NCI-H82 treated with DMSO at 0.1 percent for 48 hours (cell line): ENCODE data around the gene TOR1B.

Experiments used
- DNase-seq: peaks from one replicate; lab custom pipeline; 2025; ENCODE audit not compliant: unreplicated experiment; lab: John Stamatoyannopoulos, UW

The TOR1B gene

DNA sequence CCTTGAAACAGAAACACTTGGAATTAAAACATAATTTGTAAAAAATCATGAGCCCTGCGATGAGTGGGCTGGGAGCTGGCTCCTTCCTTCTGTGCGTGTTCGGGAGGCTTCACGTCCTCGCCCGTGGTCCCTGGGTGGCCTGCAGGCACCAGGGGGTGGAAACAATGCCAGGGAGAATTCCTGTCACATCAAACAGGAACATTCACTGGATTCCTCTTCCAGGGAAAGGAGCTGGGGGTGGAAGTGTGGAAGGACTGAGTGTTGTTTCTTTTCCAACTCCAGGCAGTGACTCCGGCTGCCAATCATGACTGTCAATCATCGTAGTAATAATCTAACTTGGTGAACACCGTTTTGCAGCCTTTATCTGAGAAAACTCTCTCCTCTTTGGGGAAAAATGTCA, 10.7 kb downstream of the TOR1B start:
- no peak for DNase-seq

DNA sequence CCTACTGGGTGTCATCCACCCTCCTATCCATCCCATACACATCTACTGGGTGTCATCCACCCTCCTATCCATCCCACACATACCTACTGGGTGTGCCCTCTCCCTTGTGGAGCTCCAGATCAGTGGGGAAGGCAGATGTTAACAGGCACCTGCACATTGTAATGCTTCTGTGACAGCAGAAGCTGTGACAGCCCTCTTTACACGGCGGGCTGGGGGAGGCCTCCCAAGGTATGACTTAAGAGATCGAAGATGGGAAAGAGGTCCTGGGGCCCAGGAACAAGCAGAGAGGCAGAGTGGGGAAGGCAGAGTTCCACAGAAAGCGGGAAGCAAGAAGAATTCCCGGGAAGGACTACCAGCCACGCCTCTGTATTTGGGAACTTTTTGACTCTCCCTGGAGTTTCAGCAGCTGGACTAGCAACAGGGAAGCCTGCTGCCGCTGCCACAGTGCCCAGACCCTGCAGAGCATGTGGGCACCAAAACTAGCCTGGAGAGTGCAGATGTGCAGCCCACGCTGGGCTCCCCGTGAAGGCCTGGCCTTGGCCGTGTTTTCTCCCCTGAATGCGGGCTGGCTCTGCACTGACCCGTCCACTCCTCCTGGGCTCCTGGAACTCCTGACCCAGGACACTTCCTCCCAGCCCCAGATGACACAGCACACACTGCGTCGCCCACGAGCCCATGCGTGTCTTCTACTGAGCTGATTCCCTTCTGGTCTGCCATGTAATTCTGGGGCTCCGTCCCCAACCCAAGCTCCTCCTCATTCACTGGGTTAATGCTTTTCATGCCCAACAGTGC, 11.6 kb downstream of the TOR1B start:
- DNase-seq, result no peak

DNA sequence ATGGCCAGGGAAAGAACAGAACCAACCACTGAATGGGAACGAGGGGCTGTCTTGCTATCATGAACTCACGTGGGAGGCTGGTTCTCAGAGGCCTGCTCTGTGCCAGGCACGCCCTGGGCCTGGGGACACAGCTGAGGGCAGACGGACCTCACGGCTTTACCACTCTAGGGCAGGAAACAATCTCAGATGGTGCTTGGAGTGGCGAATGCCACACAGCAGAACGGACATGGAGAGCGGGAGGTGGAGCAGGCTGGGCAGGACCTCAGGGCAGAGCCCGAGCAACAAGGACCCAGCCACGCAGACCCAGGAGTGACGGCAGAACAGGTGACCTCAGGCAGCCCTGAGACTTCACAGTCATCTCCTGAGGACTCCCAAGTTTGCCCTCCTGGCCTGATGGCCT, 12.3 kb downstream of the TOR1B start:
- DNase-seq, result no peak

DNA sequence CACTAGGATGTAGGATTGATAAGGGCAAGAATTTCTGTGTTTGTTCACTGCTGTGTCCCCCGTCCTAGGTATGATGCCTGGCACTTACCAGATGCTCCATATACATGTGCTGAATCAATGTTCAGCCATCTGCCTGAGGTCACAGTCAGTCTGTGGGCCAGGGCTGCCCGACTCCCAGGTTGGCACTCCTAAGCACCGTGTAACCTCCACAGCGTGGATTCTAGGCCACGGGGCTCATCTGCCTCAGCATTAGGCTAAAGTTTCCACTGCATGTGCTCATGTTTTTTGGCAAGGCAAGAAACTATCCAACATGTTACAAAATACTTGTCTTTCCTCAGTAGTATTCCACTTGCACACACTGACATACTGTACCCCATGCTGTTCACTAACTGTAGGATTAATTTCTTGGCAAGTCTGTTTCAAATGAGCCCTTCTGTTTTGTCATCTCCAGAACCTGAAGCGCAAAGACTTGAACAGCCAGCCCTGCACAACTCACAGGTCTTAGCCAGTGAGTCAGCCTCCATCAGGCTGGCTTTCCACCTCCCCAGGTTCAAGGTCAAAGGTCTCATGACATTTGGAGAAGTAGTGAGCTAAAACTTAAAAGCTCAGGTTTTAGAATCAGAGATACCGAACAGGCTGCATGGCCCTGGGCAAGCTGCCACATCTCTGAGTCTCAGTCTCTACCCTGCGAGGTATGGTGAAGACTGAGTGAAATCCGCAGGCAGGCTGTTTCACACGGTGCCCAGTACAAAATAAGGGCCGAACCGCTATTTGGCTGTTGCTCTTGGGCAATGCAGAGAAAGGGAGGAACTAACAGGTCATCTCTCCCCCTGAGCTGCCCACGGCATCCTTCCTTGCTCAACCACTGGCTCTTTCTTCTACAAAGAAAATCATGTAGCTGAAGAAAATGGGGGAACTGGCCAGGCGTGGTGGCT, 13.8 kb downstream of the TOR1B start:
- no peak for DNase-seq

DNA sequence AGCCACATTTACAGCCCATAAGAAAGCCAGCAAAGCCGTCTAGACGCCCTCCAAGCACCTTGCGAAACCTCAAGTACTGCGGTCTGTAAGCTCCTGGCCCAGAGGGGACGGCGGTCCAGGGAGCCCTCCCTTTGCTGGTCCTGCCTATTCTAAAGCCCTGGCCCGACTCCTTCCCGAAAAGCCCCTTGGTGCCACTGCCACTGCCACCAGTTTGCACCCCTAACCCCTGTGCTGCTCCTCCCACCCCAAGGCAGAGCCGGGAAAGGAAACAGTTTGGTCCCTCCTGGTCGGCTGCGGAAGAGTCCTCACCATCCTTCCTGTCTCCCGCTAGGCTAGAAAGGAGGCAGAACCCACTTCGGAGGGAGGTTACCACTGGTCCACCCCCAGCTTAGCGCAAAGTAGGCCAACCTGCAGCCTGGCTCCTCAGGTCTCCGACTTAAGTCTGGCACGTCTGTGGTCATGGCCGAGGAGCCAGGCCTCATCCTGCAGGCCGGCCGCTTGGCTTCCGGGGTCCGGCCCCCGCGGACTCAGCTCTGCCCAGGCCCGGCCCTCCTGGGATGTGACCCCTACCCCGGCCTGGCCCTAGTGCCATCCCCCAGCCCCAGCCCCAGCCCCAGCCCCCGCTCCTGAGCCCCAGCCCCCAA, 20.0 kb downstream of the TOR1B start:
- DNase-seq, result no peak

DNA sequence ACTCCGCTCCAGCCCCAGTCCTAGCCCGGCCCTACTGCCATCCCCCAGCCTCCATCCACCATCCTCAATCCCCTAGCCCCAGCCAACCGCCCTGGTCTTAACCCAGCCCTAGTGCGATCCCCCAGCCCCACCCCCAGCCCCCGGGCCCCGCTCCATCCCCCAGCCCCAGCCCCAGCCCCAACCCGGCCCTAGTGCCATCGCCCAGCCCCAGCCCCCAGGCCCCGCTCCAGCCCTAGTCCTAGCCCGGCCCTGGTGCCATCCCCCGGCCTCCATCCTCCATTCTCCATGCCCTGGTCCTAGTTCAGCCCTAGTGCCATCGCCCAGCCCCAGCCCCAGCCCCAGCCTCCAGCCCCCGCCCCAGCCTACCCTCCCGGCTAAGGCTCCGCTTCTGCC, 20.6 kb downstream of the TOR1B start:
- no peak for DNase-seq

DNA sequence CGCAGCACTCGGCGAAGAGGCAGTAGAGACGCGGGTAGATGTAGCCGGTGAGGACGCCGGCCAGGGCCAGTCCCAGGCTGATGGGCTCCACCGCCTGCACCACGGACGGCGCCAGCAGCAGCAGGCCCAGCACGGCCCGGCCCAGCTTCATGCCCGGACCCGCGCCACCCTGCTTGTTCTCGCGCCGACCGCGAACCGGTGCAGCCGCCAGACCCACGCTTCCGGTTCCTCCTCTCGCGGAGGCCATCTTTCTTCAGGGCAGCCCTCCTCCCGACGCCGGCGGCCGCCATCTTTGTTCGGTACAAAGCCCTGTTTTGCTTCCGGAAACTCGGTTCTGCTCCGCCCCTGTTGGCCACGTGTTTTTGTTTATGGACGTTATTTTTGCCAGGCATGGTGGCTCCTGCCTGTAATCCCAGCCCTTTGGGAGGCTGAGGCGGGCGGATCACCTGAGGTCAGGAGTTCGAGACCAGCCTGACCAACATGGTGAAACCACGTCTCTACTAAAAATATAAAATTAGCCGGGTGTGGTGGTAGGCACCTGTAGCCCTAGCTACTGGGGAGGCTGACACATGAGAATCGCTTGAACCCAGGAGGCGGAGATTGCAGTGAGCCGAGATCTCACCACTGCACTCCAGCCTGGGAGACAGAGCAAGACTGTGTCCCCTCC, 21.1 kb downstream of the TOR1B start, which contains the start of gene TOR1A:
TOR1A (minus strand) TSS at position 202 of the 667 bp plus-strand sequence; CDS start at position 151, 51 bp downstream.
- peak; percentile 92 for DNase-seq

DNA sequence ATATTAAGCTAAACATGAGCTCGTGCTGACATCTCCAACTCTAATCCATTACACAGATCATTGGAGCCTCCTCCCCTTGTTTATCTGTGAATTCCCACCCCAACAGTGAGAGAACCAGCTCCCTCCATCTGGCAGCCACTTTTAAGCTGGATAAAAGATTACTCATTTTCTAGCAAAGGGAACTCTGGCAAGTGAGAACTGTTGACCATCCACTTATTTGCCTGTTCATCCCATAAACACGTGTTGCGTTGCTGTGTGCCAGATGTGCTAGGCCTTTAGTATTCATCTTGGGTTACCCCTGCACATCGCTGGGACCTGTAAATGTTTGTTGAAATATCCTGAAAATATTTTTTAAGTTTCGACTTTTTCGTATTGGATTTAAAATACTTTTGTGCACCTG, 23.4 kb downstream of the TOR1B start:
- peak; percentile 77 for DNase-seq

DNA sequence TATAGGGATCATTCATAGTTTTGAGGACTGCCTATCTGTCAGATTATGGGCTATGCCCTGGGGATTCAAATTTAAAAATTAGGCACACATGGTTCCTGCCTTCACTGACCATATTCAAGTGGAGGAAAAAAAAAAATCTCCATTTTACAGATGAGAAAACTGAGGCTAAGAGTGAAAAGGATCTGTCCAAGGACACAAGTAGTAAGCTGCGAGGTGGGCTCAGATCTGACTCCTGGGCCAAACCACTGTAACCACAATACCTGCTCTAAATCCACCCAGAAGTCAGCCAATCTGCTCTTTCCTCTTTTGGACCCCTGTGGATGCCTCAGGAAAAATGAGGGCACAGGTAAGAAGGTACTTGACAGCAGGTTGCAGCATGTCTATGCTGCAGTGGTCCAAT, 23.8 kb downstream of the TOR1B start:
- no peak for DNase-seq

DNA sequence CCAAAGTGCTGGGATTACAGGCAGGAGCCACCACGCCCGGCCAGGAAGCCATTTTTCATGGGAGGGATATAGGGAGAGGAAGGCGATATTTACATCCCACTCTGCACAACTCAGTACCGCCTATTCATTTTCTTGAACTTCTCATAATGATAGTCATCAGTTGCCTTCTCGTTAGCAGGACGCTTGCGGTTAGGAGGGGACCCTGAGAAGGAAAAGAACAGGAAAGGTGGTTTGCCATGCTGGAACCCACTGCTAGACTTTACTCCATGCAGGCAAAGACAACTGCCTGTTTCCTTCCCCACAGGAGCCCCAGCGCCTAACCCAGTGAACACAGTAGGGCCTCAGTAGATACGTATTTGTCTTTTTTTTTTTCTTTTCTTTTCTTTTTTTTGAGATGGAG, 25.1 kb downstream of the TOR1B start:
- DNase-seq, result no peak

DNA sequence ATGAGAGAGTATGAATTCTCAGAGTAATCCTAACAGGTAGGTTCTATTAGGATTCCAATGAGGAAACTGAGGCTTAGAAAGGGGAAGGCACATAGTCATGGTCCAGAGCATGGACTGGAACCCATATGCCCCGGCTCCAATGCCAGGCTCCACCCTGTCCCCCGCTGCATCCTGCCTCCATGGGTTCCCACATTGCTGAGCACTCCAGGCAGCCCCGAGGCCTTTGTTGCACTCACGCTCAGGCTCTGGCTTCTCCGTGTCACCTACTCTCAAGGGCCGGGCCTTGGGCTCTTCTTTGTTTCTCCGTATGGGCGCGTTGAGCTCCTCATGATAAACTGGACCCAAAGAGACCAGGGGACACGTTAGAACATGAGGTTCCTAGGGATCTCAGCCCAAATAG, 26.0 kb downstream of the TOR1B start:
- no peak for DNase-seq

DNA sequence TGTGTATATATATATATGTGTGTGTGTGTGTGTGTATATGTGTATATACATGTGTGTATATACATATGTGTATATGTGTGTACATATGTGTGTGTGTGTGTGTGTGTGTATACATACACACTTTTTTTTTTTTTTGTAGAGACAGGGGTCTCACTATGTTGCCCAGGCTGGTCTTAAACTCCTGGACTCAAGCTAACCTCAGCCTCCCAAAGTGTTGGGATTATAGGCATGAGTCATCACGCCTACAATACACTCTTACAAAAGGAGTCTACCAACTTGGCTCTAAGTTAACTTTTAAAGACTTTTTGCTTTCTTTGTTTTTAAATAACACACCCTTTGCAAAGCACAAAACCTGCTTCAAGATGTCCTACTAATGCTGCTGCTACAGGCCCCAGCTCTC, 30.0 kb downstream of the TOR1B start:
- no peak for DNase-seq

DNA sequence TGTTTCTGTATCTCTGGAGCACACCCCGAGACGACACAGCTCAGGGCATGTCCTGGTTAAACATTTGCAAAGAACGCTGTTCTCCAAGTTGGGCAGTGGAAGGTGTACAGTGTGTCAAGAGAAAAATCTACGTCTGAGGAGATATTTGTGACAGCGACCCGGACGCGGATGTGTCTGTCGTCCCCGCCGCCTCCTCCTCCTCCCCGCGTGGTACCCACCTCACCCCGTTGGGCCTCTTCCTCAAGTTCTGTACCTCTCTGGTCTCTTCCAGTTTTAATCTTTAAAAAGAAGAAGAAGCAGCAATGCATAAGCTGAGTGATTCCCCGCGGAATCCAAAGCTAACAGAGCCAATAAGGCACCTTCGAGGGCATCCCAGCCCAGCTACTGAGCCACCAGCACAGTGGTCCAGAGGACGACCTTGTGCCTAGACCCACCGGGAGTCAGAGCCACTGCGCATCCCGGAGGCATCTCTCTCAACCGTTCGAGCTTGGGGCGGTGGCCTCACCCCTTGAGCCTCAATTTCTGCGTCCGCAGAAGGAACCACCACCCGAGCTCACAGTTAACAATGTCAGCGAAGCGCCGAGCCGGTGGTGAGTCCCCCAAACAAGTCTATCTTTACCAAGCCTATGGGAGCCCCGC, 31.6 kb downstream of the TOR1B start:
- no peak for DNase-seq

DNA sequence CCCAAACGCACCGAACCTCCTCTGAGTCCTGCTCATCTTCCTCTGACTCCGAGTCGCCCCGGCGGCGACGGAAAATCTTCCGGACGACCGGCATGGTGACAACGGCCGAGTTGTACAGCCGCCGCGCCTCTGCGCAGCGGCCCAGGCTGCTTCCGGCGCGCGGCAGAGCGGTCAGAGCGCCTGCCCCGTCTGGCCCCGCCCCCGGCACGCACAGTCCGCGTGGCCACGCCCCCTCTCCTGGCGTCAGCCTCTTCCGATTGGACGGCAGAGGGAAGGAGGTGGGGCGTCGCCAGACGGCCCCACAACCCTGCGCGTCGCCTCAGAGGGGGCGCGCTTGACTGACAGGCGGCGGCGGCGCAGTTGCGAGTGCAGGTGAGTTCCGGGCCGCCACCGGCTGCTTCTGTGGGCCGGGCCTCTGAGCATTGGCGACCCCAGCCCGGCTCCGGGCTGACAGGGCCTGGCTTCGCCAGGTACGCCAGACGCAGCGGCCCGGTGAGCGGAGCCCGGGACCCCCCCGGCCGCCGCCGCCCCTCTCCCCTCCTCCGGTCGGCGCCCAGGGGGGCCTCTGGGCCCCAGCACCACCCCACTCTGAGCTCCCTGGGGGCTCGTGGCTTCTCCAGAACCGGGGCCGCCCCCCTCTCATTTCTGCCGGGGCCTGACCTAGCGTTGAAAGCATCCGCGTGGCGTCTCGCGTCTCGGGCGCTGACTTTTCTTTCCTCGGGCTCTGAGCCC, 32.3 kb downstream of the TOR1B start, which contains the start of the genes C9orf78 and USP20:
C9orf78 (minus strand) TSS at position 148 of the 732 bp plus-strand sequence; CDS start at position 94, 54 bp downstream.
USP20 (plus strand) TSS at position 331 of the 732 bp plus-strand sequence. CDS start 17,098 bp downstream, outside the sequence.
- DNase-seq, result peak; percentile 81

DNA sequence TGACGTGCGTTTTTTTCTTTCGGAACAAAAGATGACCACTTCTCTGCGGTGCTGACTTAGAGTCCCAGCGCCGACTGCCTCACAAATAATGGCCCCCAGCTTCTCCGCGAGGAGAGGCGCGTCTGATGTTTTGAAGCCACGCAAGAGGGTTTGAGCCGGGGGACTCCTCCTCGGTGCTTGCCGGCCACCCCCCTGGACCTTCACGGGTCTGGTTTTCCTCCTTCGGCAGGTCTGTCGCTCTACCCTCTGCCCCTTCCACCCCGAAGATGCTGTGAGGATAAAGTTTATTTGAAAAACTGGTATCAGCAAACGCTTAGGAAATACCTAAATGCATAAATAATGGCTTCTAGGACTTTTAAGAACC, 32.9 kb downstream of the TOR1B start:
- DNase-seq, result no peak

DNA sequence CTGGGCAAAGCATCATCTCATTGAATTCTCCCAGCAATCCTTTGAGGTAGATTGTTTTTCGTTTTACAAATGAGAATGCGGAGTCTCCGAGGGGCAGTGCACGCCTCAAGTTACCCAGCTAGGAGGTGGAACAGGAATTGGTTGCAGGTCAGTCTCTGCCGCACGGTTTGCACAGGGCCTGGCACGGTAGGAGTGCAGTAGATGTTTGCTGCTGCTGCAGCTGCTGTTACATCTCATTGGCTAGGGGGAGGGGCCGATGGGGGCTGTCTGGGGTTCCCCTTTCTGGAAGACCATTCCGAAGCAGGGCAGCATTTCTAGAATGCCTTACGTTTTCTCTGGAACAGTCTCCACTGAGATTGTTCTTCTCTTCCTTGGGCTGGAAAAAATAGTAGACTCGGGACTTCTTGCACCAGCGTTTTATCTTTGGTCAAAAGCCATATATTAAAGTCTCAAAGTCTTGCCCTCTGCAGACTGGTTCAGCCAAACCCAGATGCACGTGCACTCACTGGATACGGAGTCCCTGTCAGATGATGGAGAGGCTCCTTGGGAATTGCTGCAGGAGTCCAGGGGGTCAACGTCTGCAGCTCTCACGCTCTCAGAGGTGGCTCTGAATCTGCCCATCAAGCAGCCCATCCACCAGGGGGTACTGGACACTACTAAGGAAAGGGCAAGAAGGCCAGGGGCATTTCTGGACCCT, 33.5 kb downstream of the TOR1B start:
- no peak for DNase-seq

DNA sequence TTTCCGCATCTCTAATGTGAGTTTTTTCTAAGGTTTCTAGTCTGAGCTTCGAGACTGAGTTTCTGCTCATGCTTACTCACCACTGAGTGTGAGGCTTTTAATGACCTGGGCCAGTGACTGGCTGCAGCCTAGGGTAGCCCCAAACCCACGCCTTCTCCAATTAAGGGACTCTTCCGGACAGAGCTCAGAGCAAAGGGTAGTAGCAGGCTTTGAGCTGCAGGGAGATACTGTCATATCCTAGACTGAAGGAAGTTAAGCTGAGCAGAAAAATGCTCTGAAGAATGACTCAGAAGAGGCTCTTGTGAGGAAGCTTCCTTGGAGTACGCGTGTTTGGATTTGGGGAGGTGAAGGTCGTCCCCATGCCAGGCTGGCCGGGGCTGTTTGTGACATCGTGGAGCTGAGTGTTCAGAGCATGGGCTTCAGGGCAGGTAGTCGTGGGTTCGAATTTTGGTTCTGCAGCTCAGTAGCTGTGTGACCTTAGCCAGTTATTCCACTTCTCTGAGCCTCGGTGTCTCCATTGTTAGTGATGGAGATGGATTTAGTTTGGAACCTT, 35.8 kb downstream of the TOR1B start:
- no peak for DNase-seq

DNA sequence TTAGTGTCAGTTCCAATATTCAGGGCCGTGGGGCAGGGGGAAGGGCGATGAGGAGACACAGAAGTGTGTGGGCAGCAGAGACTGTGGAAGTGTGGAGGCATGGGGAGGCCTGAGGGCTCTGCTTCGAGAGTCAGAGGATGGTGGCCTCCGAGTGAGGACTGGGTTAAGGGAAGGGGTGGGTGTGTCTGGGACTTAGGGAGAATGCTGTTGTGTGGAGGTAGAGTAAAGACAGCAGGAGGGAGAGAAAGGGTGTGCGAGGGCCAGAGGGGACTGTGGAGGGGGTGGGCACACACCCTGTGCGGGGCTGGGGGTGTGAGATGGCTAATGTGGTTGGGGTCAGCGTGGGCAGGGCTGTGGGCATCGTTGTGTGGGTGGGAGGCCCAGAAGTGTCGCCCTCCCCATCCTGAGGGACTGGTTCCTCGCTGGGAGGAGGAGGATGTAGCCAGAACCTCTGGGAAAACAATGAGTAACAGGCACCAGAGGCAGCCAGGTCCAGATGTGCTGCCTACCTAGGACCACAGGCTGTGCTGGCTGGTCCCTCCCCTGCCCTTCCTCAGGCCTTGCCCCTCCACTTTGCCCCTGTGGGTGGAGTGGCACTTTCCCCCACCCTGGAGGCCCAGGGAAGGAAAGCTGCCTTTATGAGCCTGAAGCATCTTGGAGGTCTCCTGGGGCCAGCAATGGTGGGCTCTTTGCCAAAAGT, 36.5 kb downstream of the TOR1B start:
- DNase-seq, result no peak
